NCI-H2196 (cell line): ENCODE results near the gene SEMA4D.
A peak's percentile ranks its signal among the peaks of the same experiment; 100 is the strongest.
"Not testable (repeated sequence)": the region's sequence is repeated elsewhere in the genome, so short reads cannot be mapped to it uniquely, and the experiment has no call there.

Experiments used
- DNase-seq: peaks from one replicate; lab custom pipeline; 2025; ENCODE audit not compliant: unreplicated experiment; lab: John Stamatoyannopoulos, UW

The SEMA4D gene

GRCh38 chr9:89375191-89375760 lies 122.6 kb downstream of the SEMA4D start:
- DNase-seq: peak; percentile 58

- no peak for DNase-seq
These were observed 123.7 kb downstream of the SEMA4D start for GRCh38 chr9:89374176-89374575.

GRCh38 chr9:89372979-89373378 lies 124.9 kb downstream of the SEMA4D start:
- DNase-seq: no peak

- no peak for DNase-seq
These were observed 125.6 kb downstream of the SEMA4D start for GRCh38 chr9:89372230-89372816.

GRCh38 chr9:89371791-89372190 lies 126.1 kb downstream of the SEMA4D start:
- not testable (repeated sequence) for DNase-seq

- no peak for DNase-seq
These were observed 127.3 kb downstream of the SEMA4D start for GRCh38 chr9:89370593-89370992.

GRCh38 chr9:89368978-89369377 lies 128.9 kb downstream of the SEMA4D start:
- DNase-seq: no peak

- no peak for DNase-seq
These were observed 129.4 kb downstream of the SEMA4D start for GRCh38 chr9:89368550-89368949.

GRCh38 chr9:89367726-89368437 lies 130.0 kb downstream of the SEMA4D start:
- no peak for DNase-seq

- DNase-seq: no peak
These were observed 130.6 kb downstream of the SEMA4D start for GRCh38 chr9:89367281-89367680.

GRCh38 chr9:89366711-89367110 lies 131.2 kb downstream of the SEMA4D start:
- DNase-seq: no peak

GRCh38 chr9:89365532-89365912 lies 132.4 kb downstream of the SEMA4D start:
- no peak for DNase-seq

GRCh38 chr9:89364666-89365531 lies 133.0 kb downstream of the SEMA4D start:
- DNase-seq: no peak

- DNase-seq: no peak
These were observed 133.8 kb downstream of the SEMA4D start for GRCh38 chr9:89363921-89364665.

GRCh38 chr9:89363311-89363670 lies 134.6 kb downstream of the SEMA4D start:
- no peak for DNase-seq

- DNase-seq: no peak
These were observed 135.1 kb downstream of the SEMA4D start for GRCh38 chr9:89362647-89363310.

GRCh38 chr9:89361816-89362646 lies 135.9 kb downstream of the SEMA4D start:
- DNase-seq: no peak

GRCh38 chr9:89361031-89361430 lies 136.9 kb downstream of the SEMA4D start:
- no peak for DNase-seq

- DNase-seq: peak; percentile 69
These were observed 137.4 kb downstream of the SEMA4D start for GRCh38 chr9:89360465-89360864.
